A549 (cell line): ENCODE data around the gene ATF5.

ENCODE experiments used
- CEBPB ChIP-seq, 2 experiments: fragments of >200 bp in 1 of 2; sonication (Bioruptor Twin) in 1 of 2; formaldehyde crosslinking in 1 of 2; IDR thresholded peaks; 2 replicates each; pipeline ENCODE4 v1.6.1; 2012 to 2016
- CTCF ChIP-seq: fragments of >200 bp; sonication (Bioruptor Twin); formaldehyde crosslinking; IDR thresholded peaks from 3 replicates; pipeline ENCODE4 v1.5.1; 2016
- RCOR1 ChIP-seq: fragments of 150-350 bp; IDR thresholded peaks from 2 replicates; pipeline ENCODE4 v1.6.1; 2014; ENCODE audit warnings: antibody characterized with exemption, low read length, low read depth
- ZFP36 ChIP-seq: fragments of 450-650 bp; IDR thresholded peaks from 2 replicates; pipeline ENCODE4 v1.6.1; 2014; ENCODE audit warnings: borderline replicate concordance; ENCODE audit not compliant: partially characterized antibody
- TF ChIP-seq, protein P1 (sequence below): IDR thresholded peaks from 2 replicates; pipeline ENCODE4 v1.6.1; 2012

GRCh38 chr19:49976496-49976895 is 47.5 kb downstream of the ATF5 start:
- TF ChIP-seq CTCF (no peak), CEBPB (IDR thresholded peaks at IDR 0.05) (no peak), ZFP36 (no peak), RCOR1 (no peak)
- TF ChIP-seq, protein P1, sequence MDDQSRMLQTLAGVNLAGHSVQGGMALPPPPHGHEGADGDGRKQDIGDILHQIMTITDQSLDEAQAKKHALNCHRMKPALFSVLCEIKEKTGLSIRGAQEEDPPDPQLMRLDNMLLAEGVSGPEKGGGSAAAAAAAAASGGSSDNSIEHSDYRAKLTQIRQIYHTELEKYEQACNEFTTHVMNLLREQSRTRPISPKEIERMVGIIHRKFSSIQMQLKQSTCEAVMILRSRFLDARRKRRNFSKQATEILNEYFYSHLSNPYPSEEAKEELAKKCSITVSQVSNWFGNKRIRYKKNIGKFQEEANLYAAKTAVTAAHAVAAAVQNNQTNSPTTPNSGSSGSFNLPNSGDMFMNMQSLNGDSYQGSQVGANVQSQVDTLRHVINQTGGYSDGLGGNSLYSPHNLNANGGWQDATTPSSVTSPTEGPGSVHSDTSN = no peak
